Mesothelial cell of epicardium (in vitro differentiated cells): Measurements from ENCODE around the gene RIIAD1. TPM values are rescaled to one million over a fixed set of nuclear protein-coding genes. Genes with fewer than 3 reads are reported as not detected.

Experiments used
- DNase-seq, 2 experiments: peaks; one replicate each; pipeline ENCODE4 v3.0.0; 2021; ENCODE audit warnings: low spot score in 2 of 2; ENCODE audit not compliant: unreplicated experiment in 2 of 2
- H3K27ac Mint-ChIP-seq: 2 replicates; pipeline ENCODE4 v1.8.0; 2021; ENCODE audit warnings: mixed read lengths
- H3K27me3 Mint-ChIP-seq: 2 replicates; pipeline ENCODE4 v1.8.0; 2021; ENCODE audit warnings: low read depth, mixed read lengths
- H3K36me3 Mint-ChIP-seq: 2 replicates; pipeline ENCODE4 v1.8.0; 2021; ENCODE audit warnings: mixed read lengths
- H3K4me1 Mint-ChIP-seq: 2 replicates; pipeline ENCODE4 v1.8.0; 2021; ENCODE audit warnings: mixed read lengths
- H3K4me3 Mint-ChIP-seq: 2 replicates; pipeline ENCODE4 v1.8.0; 2021; ENCODE audit warnings: mild to moderate bottlenecking, moderate library complexity, mixed read lengths
- H3K9me3 Mint-ChIP-seq: 2 replicates; pipeline ENCODE4 v1.8.0; 2021; ENCODE audit warnings: mixed read lengths
- CTCF ChIP-seq: fragments of 200-600 bp; sonication (generic); IDR thresholded peaks from one replicate; pipeline ENCODE4 v1.5.0; 2021; ENCODE audit warnings: antibody characterized with exemption; ENCODE audit not compliant: unreplicated experiment
- total RNA-seq: library from RNA; stranded (reverse); gene quantifications from 3 replicates; pipeline ENCODE4 v1.2.1, GENCODE V29; 2021

The RIIAD1 gene
- total RNA-seq, 1 donor from 2014 or later = not detected

DNA sequence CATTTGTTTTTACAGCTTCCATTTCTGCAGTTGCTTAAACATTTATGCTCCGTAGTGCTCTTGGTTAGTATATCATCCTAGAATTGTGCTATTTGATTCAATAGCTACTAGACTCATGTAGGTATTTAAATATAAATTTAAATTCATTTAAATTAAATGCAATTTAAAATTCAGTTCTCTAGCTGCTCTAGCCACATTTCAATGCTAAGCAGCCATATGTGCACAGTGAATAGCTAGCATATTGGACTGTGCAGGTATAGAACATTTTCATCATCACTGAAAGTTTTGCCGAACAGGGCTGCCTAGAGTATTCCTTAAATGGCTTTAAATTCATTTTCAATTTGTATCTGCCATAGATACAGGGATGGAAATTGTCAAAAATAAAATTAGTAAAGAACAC is 37.2 kb upstream of the RIIAD1 start:
- Mint-ChIP-seq H3K9me3 (no peaks in the 10 kb centered on the region), H3K27me3 (no peaks in the 10 kb centered on the region), H3K4me1 (no peaks in the 10 kb centered on the region), H3K4me3 (no peak overlapping the region), H3K36me3 (peaks cover 23% of the 10 kb centered on the region), H3K27ac (no peak overlapping the region)
- DNase-seq = no peak
- TF ChIP-seq CTCF = no peak

- Mint-ChIP-seq H3K36me3 (peaks cover 18% of the 10 kb centered on the region), H3K27ac (no peak overlapping the region), H3K9me3 (no peaks in the 10 kb centered on the region), H3K4me3 (no peak overlapping the region), H3K27me3 (no peaks in the 10 kb centered on the region), H3K4me1 (no peaks in the 10 kb centered on the region)
- DNase-seq = no peak
- TF ChIP-seq CTCF = no peak
Measured at GRCh38 chr1:151686561-151686960, 34.8 kb upstream of the RIIAD1 start.

GRCh38 chr1:151689494-151689893 is 31.8 kb upstream of the RIIAD1 start:
- no peak for TF ChIP-seq CTCF
- Mint-ChIP-seq H3K9me3 (no peaks in the 10 kb centered on the region), H3K36me3 (peaks cover 28% of the 10 kb centered on the region), H3K27me3 (no peaks in the 10 kb centered on the region), H3K27ac (no peak overlapping the region), H3K4me1 (no peaks in the 10 kb centered on the region), H3K4me3 (no peak overlapping the region)
- no peak for DNase-seq

- Mint-ChIP-seq H3K9me3 (no peaks in the 10 kb centered on the region), H3K4me1 (no peaks in the 10 kb centered on the region), H3K36me3 (peaks cover 22% of the 10 kb centered on the region), H3K27me3 (no peaks in the 10 kb centered on the region), H3K4me3 (no peak overlapping the region), H3K27ac (no peak overlapping the region)
- TF ChIP-seq CTCF = no peak
- no peak for DNase-seq
Measured at GRCh38 chr1:151692226-151692625, 29.1 kb upstream of the RIIAD1 start.

DNA sequence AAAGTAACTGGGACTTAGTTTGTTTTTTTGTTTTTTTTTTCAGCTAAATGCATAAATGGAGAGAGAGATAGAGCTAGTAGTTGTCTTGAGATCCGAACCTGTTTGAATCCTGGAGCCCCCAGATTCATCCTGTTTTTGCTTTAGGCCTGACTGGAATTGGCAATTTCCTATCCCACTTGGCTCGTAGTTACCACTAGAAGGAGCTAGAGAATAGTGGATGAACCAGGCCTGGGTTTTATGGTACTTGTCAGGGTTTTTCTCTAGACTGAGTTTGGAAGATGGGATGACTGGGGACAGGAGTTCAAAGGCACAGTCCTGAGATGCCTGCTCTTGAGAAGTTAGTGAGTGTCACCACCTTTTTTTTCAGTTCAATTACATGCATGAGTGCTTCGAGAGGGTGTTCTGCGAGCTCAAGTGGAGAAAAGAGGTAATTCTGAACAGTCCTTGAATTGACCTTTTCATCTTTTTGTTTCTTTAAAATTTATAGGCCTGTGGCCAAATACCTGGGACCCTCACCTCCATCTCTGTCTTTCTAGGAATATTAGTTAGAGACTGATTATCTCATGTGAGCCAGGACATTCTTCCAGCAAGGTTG is 28.2 kb upstream of the RIIAD1 start:
- H3K4me1 Mint-ChIP-seq = no peaks in the 10 kb centered on the region
- H3K9me3 Mint-ChIP-seq = no peaks in the 10 kb centered on the region
- TF ChIP-seq CTCF = no peak
- H3K4me3 Mint-ChIP-seq = no peak overlapping the region
- peaks cover 19% of the 10 kb centered on the region for H3K36me3 Mint-ChIP-seq
- no peak overlapping the region for H3K27ac Mint-ChIP-seq
- no peaks in the 10 kb centered on the region for H3K27me3 Mint-ChIP-seq
- DNase-seq = no peak

DNA sequence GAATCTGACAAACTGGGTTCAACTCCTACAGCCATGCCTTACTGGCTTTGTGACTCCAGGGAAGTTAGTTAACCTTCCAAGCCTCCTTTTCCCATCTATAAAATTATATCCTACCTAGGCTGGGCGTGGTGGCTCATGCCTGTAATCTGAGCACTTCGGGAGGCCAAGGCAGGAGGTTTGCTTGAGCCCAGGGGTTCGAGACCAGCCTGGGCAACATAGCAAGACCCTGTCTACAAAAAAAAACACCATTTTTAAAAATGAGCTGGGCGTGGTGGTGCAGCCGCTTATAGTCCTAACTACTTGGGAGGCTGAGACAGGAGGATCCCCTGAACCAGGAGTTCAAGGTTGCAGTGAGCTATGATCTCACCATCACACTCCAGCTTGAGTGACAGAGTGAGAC is 19.8 kb upstream of the RIIAD1 start:
- peaks cover 21% of the 10 kb centered on the region for H3K36me3 Mint-ChIP-seq
- H3K9me3 Mint-ChIP-seq = no peaks in the 10 kb centered on the region
- no peak overlapping the region for H3K27ac Mint-ChIP-seq
- no peak overlapping the region for H3K4me3 Mint-ChIP-seq
- DNase-seq = no peak
- no peaks in the 10 kb centered on the region for H3K4me1 Mint-ChIP-seq
- no peak for TF ChIP-seq CTCF
- H3K27me3 Mint-ChIP-seq = no peaks in the 10 kb centered on the region
